Esophagus muscularis mucosa (tissue), 4 donors: ENCODE results near the gene CD2AP. TPM values are rescaled to one million over a fixed set of nuclear protein-coding genes. Genes with fewer than 3 reads are reported as not detected.

ENCODE experiments used
- DNase-seq: peaks from one replicate; pipeline ENCODE4 v3.0.0-alpha.2; 2017; ENCODE audit errors: extremely low spot score
- H3K27ac ChIP-seq, 4 donors: fragments of 200-600 bp; sonication (generic); replicated peaks in 1 of 4; 1 replicate in 3 of 4; 2 replicates in 1 of 4; pipeline ENCODE4 v1.5.1; 2016 to 2019; ENCODE audit warnings: mild to moderate bottlenecking in 1 of 4
- H3K27me3 ChIP-seq, 4 donors: fragments of 200-600 bp; sonication (generic); one replicate each; pipeline versions ENCODE4 v1.5.1 to v1.6.0; 2016 to 2019
- H3K36me3 ChIP-seq, 4 donors: fragments of 200-600 bp; sonication (generic); one replicate each; pipeline ENCODE4 v1.5.1; 2016 to 2019
- H3K4me1 ChIP-seq, 4 donors: fragments of 200-600 bp; sonication (generic); one replicate each; pipeline ENCODE4 v1.5.1; 2016 to 2019
- H3K4me3 ChIP-seq, 4 donors: fragments of 200-600 bp; sonication (generic); 1 replicate in 2 of 4; 2 replicates in 2 of 4; pipeline ENCODE4 v1.5.1; 2016 to 2019; ENCODE audit warnings: mild to moderate bottlenecking in 4 of 4, moderate library complexity in 1 of 4
- H3K9me3 ChIP-seq, 4 donors: fragments of 200-600 bp; sonication (generic); 1 replicate in 3 of 4; 2 replicates in 1 of 4; pipeline ENCODE4 v1.5.1; 2016 to 2019
- EP300 ChIP-seq: sonication (generic); formaldehyde crosslinking; IDR thresholded peaks from one replicate; pipeline ENCODE4 v1.6.1; 2017; ENCODE audit warnings: antibody characterized with exemption
- POLR2A ChIP-seq: fragments of 450-650 bp; IDR thresholded peaks from one replicate; pipeline ENCODE4 v1.6.1; 2017; ENCODE audit warnings: antibody characterized with exemption, moderate library complexity, mild to moderate bottlenecking, low read depth
- POLR2AphosphoS5 ChIP-seq, 2 donors: sonication (generic); formaldehyde crosslinking; IDR thresholded peaks; one replicate each; pipeline ENCODE4 v1.6.1; 2017; ENCODE audit warnings: antibody characterized with exemption in 2 of 2
- WGBS: methylation state at CpG from one replicate; pipeline ENCODE4 v1.1.5; 2018; 5-methylcytosine and 5-hydroxymethylcytosine counted together
- intact Hi-C: fragments of 100-400 bp; cut with DNase I; formaldehyde crosslinking; loops from one replicate; pipeline ENCODE4 v1.15.1; 2023
- total RNA-seq, 4 donors: library from RNA; depleted of rRNA; stranded (reverse); fragments of >200 nt; gene quantifications; one replicate each; pipeline versions ENCODE4 v1.1.0 to v1.2.1, GENCODE V29; 2016
- TF ChIP-seq, protein P1 (sequence below), 3 experiments: fragments of 200-600 bp in 2 of 3; fragments of 450-650 bp in 1 of 3; sonication (generic) in 2 of 3; IDR thresholded peaks; one replicate each; pipeline ENCODE4 v1.5.1; 2017 to 2019; ENCODE audit warnings: antibody characterized with exemption in 3 of 3, mild to moderate bottlenecking in 2 of 3, moderate library complexity in 1 of 3

The CD2AP gene
- total RNA-seq, 4 donors from 2014 or later, result 17.2 to 20.7 (median 20.0) TPM

DNA sequence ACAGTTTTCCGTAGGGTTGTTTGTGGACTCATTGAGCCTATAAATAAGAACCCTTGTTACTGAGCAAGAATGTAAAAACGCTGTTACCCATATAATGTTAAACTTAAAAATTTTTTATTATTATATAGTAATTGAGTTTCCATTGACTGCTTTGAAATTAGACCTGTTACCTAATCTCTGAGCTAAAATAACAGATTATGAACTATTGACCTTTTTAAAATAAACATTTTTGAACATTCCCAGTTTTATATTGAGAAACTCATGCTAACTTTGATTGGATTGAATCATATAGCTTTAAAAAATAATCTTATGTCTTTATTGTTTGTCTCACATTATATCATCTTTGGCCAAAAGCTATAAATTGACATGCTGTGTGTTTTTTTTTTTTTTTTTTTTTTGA lies 95.5 kb downstream of the CD2AP start:
- H3K9me3 ChIP-seq, result no peaks in the 10 kb centered on the region
- H3K4me1 ChIP-seq, result peaks cover 4 to 15% (median 9%) of the 10 kb centered on the region in 4 donors
- no peak overlapping the region for H3K4me3 ChIP-seq
- H3K36me3 ChIP-seq, result peaks cover 0 to 23% (median 8%) of the 10 kb centered on the region in 4 donors
- no peak overlapping the region for H3K27ac ChIP-seq
- 92% methylated on average over 2 of the region's 2 CpGs for WGBS
- TF ChIP-seq, protein P1, sequence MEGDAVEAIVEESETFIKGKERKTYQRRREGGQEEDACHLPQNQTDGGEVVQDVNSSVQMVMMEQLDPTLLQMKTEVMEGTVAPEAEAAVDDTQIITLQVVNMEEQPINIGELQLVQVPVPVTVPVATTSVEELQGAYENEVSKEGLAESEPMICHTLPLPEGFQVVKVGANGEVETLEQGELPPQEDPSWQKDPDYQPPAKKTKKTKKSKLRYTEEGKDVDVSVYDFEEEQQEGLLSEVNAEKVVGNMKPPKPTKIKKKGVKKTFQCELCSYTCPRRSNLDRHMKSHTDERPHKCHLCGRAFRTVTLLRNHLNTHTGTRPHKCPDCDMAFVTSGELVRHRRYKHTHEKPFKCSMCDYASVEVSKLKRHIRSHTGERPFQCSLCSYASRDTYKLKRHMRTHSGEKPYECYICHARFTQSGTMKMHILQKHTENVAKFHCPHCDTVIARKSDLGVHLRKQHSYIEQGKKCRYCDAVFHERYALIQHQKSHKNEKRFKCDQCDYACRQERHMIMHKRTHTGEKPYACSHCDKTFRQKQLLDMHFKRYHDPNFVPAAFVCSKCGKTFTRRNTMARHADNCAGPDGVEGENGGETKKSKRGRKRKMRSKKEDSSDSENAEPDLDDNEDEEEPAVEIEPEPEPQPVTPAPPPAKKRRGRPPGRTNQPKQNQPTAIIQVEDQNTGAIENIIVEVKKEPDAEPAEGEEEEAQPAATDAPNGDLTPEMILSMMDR (IDR thresholded peaks at IDR 0.05), result no peak
- TF ChIP-seq POLR2A, result no peak
- no peak for TF ChIP-seq POLR2AphosphoS5 (IDR thresholded peaks at IDR 0.05)
- TF ChIP-seq EP300, result no peak
- no peak for DNase-seq
- intact Hi-C loops, result no loop called here
- no peaks in the 10 kb centered on the region for H3K27me3 ChIP-seq

DNA sequence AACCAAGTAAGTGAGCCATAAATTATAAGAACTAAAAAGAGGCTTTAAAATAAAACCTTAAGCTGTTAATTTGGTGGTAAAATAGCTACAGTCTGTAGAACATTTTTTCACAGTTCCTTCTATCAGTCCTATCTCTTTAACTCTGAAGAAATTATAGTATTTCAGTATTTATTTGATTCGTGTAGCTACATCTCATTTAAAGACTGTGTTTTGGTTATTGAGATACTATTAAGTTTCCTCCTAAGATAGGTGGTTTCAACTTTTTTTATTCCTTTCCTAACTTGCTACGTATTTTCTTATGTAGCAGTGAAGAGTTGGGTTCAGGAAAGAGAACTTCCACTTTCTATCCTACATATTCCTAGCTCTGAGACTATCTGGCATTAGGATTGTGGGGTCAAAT lies 97.2 kb downstream of the CD2AP start:
- Histone ChIP-seq H3K27me3 (no peaks in the 10 kb centered on the region), H3K36me3 (peaks cover 8 to 40% (median 23%) of the 10 kb centered on the region in 4 donors), H3K27ac (no peak overlapping the region), H3K4me1 (peaks cover 4 to 15% (median 9%) of the 10 kb centered on the region in 4 donors), H3K9me3 (no peaks in the 10 kb centered on the region), H3K4me3 (no peak overlapping the region)
- intact Hi-C loops, result no loop called here
- 96% methylated on average over 2 of the region's 2 CpGs for WGBS
- DNase-seq, result no peak
- TF ChIP-seq EP300 (no peak), POLR2A (no peak), POLR2AphosphoS5 (IDR thresholded peaks at IDR 0.05) (no peak)
- TF ChIP-seq, protein P1 (IDR thresholded peaks at IDR 0.05), result no peak

DNA sequence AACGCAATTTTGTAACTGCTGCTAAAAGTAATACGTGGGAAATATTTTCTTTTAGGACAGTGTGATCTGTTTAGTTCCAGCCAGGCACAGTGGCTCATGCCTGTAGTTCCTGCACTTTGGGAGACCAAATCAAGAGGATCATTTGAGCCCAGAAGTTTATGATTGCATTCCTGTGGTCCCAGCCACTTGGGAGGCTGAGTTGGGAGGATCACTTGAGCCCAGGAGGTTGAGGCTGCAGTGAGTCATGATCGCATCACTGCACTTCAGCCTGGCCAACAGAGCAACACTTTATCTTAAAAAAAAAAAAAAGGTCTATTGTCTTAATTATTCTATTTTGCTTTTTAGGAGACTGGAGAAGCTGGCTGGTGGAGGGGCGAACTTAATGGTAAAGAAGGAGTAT lies 101.5 kb downstream of the CD2AP start:
- H3K9me3 ChIP-seq, result no peaks in the 10 kb centered on the region
- no peak overlapping the region for H3K27ac ChIP-seq
- intact Hi-C loops, result no loop called here
- WGBS, result 96% methylated on average over 4 of the region's 4 CpGs
- no peak for DNase-seq
- no peaks in the 10 kb centered on the region for H3K27me3 ChIP-seq
- no peaks in the 10 kb centered on the region for H3K4me1 ChIP-seq
- H3K4me3 ChIP-seq, result no peak overlapping the region
- peaks cover 8 to 62% (median 35%) of the 10 kb centered on the region in 4 donors for H3K36me3 ChIP-seq
- TF ChIP-seq EP300, result no peak
- no peak for TF ChIP-seq POLR2AphosphoS5 (IDR thresholded peaks at IDR 0.05)
- TF ChIP-seq, protein P1 (IDR thresholded peaks at IDR 0.05), result no peak
- TF ChIP-seq POLR2A, result no peak

DNA sequence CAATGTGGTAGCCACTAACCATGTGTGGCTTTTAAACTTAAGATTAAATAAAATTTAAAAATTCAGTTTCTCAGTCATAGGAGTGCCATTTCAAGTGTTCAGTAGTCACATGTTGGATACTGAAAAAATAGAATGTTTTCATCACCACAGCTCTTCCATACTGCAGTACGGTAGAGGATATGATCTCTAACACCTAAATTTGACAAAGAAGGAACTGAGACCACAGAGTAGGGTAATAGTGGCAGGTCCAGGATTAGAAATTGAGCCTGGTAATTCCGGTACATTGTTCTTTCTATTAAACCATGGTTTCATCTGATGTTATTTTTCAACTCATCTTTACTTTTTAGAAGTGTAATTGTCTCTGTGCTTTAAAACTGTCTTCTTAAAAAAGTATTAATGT lies 104.0 kb downstream of the CD2AP start:
- H3K27me3 ChIP-seq, result no peaks in the 10 kb centered on the region
- H3K9me3 ChIP-seq, result no peaks in the 10 kb centered on the region
- H3K27ac ChIP-seq, result no peak overlapping the region
- no peaks in the 10 kb centered on the region for H3K4me1 ChIP-seq
- H3K4me3 ChIP-seq, result no peak overlapping the region
- DNase-seq, result no peak
- no peak for TF ChIP-seq POLR2A
- TF ChIP-seq POLR2AphosphoS5 (IDR thresholded peaks at IDR 0.05), result no peak
- TF ChIP-seq EP300, result no peak
- TF ChIP-seq, protein P1 (IDR thresholded peaks at IDR 0.05), result no peak
- peaks cover 8 to 69% (median 36%) of the 10 kb centered on the region in 4 donors for H3K36me3 ChIP-seq
- intact Hi-C loops, result no loop called here
- WGBS, result 81% methylated on average over 2 of the region's 2 CpGs

GRCh38 chr6:47587493-47587892 lies 109.9 kb downstream of the CD2AP start:
- no peak overlapping the region for H3K4me3 ChIP-seq
- no peak for DNase-seq
- H3K9me3 ChIP-seq, result no peaks in the 10 kb centered on the region
- H3K36me3 ChIP-seq, result peaks cover 0 to 41% (median 14%) of the 10 kb centered on the region in 4 donors
- intact Hi-C loops, result no loop called here
- H3K27me3 ChIP-seq, result no peaks in the 10 kb centered on the region
- H3K4me1 ChIP-seq, result peaks cover 0 to 4% (median 0%) of the 10 kb centered on the region in 4 donors
- TF ChIP-seq POLR2AphosphoS5 (IDR thresholded peaks at IDR 0.05) (no peak), EP300 (no peak), POLR2A (no peak)
- TF ChIP-seq, protein P1 (IDR thresholded peaks at IDR 0.05), result no peak
- no peak overlapping the region for H3K27ac ChIP-seq
